DMS79 treated with DMSO at 0.1 percent for 48 hours (cell line): ENCODE measurements around the gene MYO15A.
"Not testable (repeated sequence)": the region's sequence is repeated elsewhere in the genome, so short reads cannot be mapped to it uniquely, and the experiment has no call there.

ENCODE experiments used
- DNase-seq: peaks from one replicate; lab custom pipeline; 2025; lab: John Stamatoyannopoulos, UW

MYO15A gene

DNA sequence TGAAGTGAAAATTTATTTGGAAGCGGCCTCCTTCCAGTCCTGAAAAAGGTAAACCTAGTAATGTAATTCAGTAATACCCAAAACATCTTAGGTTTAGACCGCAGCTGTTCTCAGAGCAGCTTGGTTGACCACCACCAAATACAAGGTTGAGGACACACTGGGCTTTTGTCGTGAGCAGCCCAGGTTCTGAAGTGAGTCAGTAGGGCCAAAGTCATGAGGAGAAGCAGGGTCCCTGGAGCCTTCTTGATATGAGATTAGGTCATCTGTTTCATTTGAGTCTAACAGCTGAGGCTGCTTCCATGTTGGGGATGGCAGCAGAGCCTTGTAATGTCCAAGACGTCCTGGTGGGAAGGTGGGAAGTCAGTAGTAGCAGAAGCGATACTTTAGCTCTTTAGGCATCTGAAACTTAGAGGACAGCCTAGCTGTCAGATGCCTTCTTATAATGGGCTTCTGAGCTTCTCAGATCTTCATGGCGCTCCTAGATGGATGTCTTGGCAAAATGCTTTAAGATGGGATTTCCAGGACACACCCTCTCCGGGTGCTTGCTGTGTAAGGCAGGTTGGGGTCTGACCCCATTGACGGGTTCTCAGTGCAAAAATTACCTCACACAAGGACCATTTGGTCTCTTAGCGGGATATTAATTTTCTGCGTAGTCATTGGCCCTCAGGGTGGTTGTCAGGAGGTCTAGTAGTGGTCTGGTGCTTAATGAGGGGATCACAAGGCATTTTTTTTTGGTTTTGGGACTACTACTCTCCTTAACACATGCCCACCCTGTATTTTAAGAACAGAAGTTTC lies 77.5 kb downstream of the MYO15A start:
- no peak for DNase-seq

DNA sequence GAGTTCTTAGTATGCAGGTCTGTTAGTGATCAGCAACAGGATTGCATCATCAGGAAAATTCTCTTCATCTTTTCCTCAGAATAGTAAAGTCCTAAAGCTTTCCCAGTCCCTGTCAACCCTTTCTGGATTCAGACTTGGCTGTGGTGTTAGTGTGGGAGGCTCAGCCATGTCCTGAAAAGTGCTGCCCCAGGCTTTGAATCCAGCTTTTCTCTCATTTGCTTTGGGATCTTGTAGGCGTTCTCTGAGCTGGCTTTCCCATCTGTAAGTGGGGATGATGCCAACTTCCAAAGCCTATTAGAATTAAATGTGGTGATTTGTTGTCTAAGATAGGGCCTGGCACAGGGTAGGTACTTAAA lies 78.0 kb downstream of the MYO15A start:
- no peak for DNase-seq

DNA sequence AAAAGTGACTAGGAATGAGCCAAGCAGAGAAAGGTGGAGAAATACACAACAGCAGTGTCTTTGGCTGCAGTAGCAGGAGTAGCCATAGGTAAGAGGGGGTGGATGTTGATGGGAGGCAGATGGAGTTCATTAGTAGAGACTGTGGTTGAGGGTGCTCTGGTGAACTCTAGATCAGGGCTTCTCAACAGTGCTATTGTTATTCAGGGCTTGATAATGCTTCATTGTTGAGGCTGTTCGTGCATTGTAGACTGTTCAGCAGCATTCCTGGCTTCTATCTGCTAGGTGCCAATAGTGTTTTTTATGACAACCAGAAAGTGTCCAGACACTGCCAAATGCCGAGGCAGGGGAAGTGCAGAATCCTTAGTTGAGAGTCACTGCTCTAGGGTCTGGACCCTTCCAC lies 78.7 kb downstream of the MYO15A start:
- DNase-seq: no peak

DNA sequence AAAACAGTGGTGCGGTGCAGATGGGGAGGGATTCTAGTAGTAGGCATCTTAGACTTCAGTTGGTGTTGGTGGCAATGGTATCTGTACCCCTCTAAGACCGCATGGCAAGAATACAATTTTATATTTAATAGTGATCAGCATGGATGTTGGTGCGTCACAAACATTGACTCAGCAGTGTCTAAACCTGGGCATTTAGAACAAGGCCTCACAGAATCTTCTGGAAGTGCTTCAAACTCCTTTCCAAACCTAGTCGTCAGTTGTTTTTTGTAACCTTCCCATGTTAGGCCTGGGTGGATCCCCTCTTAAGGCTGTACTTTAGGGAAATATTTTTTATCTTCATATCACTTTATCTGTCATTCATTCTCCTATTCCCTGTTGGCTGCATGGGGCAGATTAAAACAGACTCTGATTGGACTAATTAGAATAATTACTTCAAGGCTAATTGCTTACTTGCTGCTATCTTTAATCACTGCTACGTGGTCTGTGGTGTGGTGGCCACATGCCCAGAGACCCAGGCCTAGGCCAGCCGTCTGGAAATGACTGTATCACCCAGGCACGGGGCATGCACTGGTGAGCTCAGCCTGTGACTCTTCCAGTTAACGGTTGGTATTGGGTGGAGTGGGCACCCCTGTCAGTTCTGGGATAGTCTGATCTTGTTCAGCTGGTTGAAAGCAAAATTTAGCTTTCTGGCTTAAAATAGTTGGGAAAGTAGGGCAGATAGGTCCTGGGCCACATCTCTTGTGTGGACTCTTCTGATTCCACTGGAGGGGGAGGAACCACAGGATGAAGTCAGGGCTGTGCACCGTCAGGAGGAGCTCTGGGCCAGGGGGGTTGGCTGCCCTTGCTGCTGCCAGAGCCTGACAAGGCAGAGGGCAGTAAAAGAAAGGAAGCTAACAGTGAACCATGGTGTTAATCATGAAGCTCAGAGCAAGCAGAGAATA lies 79.5 kb downstream of the MYO15A start:
- DNase-seq: no peak

DNA sequence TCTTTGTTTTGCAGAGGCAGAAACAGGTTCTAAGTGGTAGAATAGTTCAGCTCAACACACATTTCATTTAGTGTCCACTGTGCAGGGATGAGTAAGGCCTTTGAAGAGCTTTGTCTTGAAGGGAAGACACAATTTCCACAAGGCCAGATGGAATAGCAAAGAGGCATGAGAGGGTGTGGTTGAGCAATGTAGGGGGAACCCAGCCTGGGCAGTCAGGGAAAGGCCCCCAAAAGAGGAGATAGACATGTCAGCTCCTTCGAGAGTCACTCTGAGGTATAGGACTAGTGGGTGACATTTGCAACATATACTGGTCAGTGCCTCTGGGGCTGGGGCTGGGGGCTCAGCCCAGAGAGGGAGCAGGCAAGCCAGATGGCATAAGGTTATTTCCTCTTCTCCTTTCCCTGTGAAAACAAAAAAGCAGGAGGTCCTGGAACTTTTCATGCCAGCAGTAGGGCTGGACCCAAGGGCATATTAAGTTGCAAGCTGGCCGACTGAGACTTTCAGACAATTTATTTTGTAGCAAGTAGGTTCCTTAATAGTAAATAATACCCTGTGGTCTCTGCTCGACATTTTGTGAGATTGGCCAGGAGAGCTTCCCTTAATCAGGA lies 82.2 kb downstream of the MYO15A start:
- DNase-seq: no peak

DNA sequence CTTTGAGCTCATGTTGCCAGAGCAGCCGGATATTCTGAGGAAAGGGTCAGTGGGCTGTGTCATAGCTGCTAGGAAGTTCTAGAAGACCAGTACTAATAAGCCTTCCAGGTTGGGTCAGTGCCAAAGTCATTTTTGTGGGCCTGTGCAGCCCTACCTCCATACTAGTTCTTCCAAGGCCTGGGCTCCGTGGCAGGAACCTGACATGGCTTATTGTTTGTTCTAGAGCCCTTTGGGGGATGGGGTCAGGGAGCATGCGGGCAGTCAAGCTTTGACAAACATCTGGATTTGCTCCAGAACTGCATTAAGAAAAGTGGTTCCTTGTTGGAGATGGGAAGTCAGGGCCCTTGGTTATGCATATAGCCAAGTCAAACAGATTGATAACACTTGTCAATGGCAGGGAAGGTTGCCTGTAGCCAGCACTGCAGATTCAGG lies 82.7 kb downstream of the MYO15A start:
- no peak for DNase-seq

DNA sequence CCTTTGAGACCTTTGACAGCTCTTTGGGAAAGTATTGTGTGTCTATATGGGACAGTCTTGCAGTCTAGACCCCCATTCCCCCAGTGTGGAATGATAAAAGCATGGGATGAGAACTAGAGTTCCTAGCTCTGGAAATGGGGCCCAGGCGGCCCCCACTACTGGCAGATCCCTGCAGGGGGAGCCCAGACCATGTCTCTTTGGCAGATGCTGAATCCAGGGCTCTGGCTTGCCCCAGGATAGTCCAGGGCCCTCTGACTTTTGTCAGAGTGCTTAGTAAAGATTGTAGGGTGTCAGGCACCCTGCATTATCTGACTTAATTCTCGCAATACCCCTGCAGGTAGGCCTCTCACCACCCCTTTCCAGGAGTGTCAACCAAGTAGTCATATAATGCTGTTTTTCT lies 83.4 kb downstream of the MYO15A start:
- no peak for DNase-seq

DNA sequence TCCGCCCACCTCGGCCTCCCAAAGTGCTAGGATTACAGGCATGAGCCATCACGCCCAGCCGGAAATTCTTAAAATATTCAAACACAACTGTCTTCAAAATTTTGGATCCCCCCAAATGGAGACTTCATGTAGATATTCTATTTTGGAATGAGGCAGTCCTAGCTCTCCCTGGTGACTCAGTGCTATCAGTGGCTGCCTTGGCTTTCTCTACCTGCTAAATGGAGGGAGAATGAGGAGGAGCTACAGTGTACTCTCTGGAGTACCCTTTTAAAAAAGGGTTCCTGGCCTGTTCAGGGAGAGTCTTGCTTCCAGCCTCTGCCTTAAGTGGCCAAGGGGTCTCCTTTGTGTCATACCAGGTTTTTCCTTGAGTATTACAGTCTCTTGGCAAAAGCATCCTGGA lies 85.8 kb downstream of the MYO15A start:
- no peak for DNase-seq

DNA sequence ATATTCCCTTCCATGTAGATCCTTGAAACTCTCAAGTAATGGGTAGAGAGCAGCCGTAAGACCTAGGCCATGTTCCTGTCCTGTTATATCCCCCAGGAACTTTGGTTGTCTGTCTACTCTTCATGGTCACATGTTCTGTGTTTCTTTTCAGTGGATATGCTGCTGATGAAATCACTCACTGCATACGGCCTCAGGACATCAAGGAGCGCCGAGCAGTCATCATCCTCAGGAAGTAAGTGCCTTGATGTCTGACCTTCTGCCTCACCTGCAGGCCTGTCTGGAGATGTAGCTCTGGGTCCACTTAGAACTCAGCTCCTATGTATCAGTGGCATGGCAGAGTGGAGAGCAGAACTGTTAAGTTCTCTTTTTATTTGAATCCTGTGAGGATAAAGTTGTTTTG lies 86.2 kb downstream of the MYO15A start:
- DNase-seq: no peak

DNA sequence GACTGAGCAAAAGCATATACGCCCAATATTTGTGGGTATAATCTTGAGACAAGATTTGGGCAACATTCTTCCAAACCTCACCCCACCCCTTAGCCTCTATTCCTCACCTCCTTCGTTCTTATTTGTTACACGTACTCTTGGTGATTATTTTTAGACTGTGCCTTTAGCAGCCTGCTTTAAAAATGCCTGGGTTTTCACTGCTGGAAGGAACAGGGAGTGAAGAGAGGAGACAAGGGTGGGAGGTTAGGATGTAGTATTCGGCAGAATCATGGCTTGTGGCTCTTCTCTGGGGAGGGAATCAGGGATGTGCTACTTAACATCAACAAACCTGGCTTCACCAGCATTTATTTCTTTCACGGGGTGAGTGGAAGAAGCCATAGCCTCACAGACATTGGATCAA lies 86.7 kb downstream of the MYO15A start:
- no peak for DNase-seq

DNA sequence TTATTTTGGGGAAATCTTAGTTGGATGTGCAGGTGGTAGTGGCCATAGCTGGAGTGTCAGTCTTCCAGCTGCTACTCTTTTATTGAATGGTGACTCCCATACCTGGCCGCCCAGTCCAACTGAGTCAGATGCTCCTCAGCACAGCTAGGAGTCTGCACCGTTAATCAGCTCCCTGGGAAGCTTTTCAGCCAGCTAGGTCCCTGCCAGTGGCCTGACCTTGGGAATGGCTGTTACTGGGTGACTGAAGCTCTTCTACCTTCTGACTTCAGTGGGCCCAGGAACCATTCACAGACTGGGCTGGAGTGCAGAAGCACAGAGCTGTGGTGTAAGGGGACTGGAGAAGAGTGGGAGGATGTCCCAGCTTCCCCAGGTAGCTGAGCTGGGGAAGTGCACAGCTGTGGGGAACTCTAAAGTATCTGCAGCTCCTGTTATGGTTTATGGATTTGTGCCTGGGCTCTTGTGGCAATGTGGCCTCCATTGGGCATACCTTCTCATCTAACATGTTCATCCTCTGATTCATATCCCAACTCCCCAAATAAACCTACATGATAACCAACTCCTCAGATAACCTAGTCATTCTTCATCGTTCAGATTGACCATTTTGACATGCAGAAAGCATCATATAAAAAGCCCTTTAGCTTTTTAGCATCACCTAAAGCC lies 89.1 kb downstream of the MYO15A start:
- DNase-seq: no peak

DNA sequence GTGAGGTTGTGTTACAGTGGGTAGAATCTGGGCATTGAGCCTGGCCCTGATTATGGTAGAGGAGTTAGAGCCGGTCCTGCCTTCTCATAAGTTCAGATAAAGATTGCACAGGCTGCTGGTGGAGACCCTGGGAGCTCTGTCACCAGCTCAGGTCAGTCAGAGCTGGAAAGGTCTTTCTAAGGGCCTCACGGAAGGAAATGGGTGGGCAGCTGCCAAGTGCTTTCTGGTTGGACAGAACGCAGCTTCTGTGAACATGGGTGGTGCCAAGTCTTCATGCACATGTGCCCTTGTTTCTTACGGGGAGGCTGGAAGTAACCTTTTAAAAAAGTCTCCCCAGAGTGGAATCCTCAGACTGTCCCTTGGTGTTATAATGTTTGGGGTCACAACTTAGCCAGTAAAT lies 90.0 kb downstream of the MYO15A start:
- DNase-seq: no peak

DNA sequence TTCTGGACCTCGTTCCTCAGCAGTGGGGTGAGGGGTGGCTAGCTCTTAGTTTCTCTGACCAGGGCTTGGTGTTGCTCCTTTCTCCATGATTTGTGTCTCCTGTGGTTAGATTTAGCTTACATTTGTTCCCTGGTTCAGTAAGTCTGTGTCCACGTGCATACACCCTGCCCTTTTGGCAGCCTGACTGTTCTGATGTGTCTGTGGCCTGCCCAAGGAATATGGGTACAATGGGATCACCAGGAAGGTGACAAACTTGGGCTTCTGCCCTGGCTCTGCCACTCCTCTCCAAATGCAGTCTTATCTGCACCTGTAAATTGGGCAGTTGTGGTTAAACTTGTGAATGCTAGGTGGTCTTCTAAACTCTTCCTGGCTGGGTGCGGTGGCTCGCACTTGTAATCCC lies 92.6 kb downstream of the MYO15A start:
- DNase-seq: no peak

DNA sequence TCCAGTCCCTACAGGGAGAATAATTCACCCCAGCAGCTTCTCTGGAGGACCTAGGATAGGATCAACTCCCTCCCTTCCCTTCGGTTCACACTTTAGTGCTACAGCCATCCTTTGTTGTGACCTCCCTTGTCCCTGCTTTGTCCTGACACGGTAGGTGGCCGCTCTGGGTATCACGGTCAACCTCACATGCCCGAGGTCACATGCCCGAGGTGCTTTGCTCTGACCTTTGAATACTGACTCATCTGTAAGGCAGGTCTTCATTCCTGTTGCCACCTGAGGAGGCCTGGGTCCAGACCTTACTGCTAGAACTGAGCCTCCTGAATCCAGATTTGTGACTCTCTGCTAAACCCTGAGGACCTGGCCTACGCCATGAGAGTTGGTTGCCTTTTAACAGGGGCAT lies 94.8 kb downstream of the MYO15A start:
- DNase-seq: no peak

DNA sequence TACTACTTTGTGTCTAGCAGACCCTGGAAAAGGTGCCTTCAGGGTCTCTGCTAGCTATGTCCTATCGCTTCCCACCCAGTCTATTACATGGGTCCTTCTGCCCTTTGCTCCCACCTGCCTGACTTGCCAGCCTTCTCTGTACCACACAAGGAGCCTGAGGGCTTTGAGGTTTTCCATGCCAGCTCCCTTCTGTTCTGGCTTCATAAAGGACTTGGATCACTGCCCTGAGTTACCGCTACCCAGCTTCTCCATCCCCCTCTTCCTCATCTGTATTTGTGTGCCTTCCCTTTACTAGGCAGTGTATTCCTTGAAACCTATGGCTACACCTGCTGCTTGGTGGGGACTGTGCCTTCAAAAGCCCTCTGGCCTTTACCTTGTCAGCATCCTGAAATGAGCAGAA lies 97.3 kb downstream of the MYO15A start:
- no peak for DNase-seq

DNA sequence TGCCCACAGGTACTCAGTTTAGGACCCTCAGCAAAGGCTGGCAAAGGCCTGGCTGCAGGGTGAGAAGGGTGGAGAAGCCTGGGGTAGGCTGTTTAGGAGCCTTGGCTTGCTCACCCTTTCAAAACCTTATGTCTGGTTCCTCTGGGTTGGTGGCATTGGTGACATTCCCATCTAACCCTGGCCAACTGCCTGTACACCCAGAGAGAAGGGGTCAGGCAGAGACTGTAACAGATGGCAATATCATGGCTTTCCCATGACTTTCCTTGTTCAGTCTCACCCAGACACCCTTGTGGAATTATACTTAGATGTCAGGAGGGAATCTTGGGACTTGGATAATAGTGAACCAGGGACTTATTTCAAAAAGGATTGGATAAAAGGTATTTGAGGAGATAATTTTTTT lies 98.4 kb downstream of the MYO15A start:
- no peak for DNase-seq

DNA sequence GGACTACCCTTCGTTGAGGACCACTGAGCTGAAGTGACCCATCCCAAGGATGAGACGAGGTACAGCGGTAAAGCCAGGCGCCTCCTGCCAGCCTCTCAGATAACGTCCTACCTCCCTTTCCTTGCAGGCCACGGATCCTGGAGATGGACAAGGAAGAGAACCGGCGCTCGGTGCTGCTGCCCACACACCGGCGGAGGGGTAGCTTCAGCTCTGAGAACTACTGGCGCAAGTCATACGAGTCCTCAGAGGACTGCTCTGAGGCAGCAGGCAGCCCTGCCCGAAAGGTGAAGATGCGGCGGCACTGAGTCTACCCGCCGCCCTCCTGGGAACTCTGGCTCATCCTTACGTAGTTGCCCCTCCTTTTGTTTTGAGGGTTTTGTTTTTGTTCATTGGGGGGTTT lies 99.5 kb downstream of the MYO15A start:
- DNase-seq: no peak

DNA sequence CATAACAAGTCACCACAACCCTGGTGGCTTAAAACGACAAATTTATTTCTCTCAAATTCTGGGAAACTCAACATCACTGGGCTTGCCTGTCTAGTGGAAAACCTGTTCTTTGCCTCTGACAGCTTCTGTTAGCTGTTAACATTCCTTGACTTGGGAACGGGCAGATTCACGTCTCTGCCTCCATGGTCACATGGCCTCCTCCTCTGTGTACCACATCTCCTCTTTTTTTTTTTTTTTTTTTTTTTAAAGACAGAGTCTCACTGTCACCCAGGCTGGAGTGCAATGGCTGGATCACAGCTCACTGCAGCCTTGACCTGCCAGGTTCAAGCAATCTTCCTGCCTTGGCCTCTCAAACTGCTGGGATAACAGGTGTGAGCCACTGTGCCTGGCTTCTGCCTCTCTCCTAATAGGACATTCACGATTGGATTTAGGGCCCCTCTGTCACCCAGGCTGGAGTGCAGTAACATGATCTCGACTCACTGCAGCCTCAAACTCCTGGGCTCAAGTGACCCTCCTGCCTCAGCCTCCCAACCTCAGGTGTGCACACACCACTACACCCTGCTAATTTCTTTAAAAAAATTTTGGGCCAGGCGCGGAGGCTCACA lies 105.2 kb downstream of the MYO15A start:
- no peak for DNase-seq

DNA sequence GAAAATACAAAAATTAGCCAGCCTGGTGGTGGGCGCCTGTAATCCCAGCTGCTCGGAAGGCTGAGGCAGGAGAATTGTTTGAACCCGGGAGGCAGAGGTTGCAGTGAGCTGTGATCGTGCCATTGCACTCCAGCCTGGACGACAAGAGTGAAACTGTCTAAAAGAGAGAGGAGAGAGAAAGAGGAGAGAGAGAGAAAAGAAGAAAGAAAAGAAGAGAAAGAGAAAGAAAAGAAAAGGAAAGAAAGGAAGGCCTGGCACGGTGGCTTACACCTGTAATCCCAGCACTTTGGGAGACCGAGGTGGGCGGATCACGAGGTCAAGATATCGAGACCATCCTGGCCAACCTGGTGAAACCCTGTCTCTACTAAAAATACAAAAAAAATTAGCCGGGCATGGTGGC lies 108.3 kb downstream of the MYO15A start:
- DNase-seq: not testable (repeated sequence)

DNA sequence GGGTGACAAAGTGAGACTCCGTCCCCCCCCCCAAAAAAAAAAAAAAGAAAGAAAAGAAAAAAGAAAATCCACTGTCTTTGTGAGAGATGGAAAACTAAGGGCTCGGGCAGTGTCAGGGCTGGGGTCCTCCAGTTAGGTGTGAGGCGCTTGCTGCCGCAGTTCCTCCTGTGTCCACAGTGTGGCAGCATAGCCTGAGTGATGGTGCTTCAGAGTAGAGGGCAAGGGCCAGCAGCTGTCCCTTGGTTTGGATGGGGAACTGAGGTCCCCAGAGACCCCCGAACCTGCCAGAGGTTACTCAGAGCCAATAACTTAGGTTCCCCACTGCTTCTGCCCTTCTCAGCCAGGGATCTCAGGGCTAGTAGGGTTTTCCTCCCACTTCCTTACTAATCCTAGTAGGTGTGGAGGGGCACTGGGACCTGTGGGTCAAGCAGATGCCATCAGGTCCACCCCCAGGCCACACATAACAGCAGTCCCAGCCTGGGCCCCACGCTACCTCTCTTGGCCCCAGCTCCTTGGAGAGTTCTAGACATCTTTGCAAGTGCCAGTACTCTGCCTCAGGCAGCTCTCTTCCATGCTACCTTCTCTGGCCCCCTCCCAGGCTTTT lies 109.0 kb downstream of the MYO15A start:
- DNase-seq: peak; percentile 7

DNA sequence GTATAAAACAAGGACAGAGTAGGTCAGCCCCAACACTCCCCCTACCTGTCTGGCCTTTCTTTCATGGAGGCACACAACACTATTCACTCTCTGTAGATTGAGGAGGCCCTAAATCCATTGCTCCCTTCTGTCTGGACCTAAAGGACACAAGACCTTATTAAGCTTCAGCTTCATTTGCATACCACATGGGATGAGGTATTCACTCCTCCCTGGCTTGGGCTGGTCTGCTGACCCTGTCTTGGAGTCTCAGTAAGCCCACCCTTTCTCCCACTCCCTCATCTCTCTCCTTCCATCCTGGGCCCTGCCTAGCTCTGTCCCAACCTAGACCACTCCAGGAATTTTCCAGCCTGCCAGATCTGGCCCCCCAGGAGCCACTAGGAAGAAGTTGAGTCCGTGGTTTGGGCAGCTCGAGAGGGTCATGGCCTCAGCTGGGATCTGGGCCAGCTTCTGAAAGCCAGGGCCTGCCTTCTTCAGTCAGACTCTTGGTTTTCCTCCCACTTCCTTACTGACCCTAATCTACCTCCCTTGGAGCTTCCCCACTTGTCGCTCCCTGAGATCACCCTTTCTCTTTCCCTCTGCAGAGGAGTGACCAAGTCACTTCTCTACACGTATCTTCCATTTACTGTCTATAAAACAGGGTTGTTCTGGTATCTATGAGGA lies 110.3 kb downstream of the MYO15A start:
- DNase-seq: no peak
